Measurements from ENCODE around the gene KIRREL3.

The KIRREL3 gene

DNA sequence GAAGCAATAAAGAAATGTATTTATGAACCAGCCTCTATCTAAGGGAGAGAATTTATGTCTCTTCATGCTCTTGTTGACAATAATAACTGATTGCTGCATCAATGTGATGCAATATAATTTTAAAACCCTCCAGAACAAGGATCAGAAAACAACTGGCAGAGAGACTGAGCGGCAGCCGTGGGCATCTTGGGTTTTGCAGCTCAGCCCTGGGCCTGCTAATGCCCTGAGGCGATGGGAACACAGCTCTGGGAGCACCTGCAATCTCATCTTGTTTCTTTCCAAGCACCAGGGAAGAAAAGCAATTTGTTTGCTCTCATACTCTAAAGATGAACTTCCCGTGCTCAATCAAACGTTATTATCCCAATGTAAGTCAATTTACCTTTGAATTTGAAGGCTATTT is 399.4 kb downstream of the KIRREL3 start:
- Histone ChIP-seq H3K27me3 (ENCODE audit: insufficient read depth, low read depth) (no peaks in the 10 kb centered on the region), H4K20me1 (ENCODE audit: insufficient read depth) (no peaks in the 10 kb centered on the region), H3K27ac (no peak overlapping the region), H3K36me3 (ENCODE audit: insufficient read depth) (no peaks in the 10 kb centered on the region), H3K4me1 (ENCODE audit: low read depth, poor library complexity, severe bottlenecking) (no peaks in the 10 kb centered on the region), H3K79me2 (ENCODE audit: insufficient read depth, low read depth) (no peaks in the 10 kb centered on the region), H3K4me3 (IDR thresholded peaks at IDR 0.05; ENCODE audit: insufficient read depth, low read depth, low read length) (no peak overlapping the region), H2AFZ (ENCODE audit: low read depth) (no peak overlapping the region), H3K9ac (no peak overlapping the region), H3K4me2 (no peak overlapping the region)
- TF ChIP-seq, protein P1, sequence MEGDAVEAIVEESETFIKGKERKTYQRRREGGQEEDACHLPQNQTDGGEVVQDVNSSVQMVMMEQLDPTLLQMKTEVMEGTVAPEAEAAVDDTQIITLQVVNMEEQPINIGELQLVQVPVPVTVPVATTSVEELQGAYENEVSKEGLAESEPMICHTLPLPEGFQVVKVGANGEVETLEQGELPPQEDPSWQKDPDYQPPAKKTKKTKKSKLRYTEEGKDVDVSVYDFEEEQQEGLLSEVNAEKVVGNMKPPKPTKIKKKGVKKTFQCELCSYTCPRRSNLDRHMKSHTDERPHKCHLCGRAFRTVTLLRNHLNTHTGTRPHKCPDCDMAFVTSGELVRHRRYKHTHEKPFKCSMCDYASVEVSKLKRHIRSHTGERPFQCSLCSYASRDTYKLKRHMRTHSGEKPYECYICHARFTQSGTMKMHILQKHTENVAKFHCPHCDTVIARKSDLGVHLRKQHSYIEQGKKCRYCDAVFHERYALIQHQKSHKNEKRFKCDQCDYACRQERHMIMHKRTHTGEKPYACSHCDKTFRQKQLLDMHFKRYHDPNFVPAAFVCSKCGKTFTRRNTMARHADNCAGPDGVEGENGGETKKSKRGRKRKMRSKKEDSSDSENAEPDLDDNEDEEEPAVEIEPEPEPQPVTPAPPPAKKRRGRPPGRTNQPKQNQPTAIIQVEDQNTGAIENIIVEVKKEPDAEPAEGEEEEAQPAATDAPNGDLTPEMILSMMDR (conservative IDR thresholded peaks at IDR 0.05; ENCODE audit: low read depth, low read length), result no peak

DNA sequence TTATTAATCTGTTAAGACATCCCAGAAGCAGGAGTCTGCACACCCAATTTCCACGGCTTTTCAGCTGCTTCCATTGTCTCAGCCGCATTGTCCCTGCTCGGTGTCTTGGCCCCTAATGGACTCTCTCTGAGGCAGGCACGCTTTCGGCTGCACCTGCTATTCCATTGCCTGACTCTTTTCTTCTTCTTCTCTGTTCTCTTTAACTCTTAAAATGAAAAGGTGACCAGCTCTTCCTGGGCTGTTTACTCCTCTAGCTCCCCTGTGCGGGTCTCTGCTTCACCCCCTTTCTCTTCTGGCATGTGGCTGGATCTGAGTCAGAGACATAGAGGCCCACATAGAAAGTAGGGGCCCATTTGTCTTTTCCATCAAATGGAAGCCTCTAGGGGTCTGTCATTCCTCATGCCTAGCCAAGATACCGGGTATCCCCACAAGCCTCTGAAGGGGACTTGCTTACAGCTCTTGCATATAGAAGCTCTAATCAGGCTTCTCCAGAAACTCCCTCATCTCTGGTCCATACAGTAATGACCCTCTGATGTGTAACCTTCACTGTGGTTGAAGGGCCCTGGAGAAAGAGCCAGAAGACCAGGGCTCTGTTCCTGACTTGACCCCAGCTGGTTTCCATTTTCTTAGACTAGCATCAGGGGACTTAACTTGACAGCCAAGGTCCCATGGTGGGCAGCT is 401.2 kb downstream of the KIRREL3 start:
- H3K4me3 ChIP-seq (IDR thresholded peaks at IDR 0.05; ENCODE audit: insufficient read depth, low read depth, low read length), result no peak overlapping the region
- no peak overlapping the region for H3K4me2 ChIP-seq
- H3K27me3 ChIP-seq (ENCODE audit: insufficient read depth, low read depth), result no peaks in the 10 kb centered on the region
- no peak overlapping the region for H2AFZ ChIP-seq (ENCODE audit: low read depth)
- no peak overlapping the region for H3K27ac ChIP-seq
- no peak overlapping the region for H3K9ac ChIP-seq
- TF ChIP-seq, protein P1 (conservative IDR thresholded peaks at IDR 0.05; ENCODE audit: low read depth, low read length), result no peak
- H3K4me1 ChIP-seq (ENCODE audit: low read depth, poor library complexity, severe bottlenecking), result no peaks in the 10 kb centered on the region
- H3K36me3 ChIP-seq (ENCODE audit: insufficient read depth), result no peaks in the 10 kb centered on the region
- no peaks in the 10 kb centered on the region for H4K20me1 ChIP-seq (ENCODE audit: insufficient read depth)
- no peaks in the 10 kb centered on the region for H3K79me2 ChIP-seq (ENCODE audit: insufficient read depth, low read depth)

GRCh38 chr11:126598344-126599216 is 402.0 kb downstream of the KIRREL3 start:
- TF ChIP-seq, protein P1 (conservative IDR thresholded peaks at IDR 0.05; ENCODE audit: low read depth, low read length), result no peak
- Histone ChIP-seq H3K4me2 (no peak overlapping the region), H2AFZ (ENCODE audit: low read depth) (no peak overlapping the region), H3K9ac (no peak overlapping the region), H3K4me1 (ENCODE audit: low read depth, poor library complexity, severe bottlenecking) (no peaks in the 10 kb centered on the region), H3K79me2 (ENCODE audit: insufficient read depth, low read depth) (no peaks in the 10 kb centered on the region), H3K27ac (no peak overlapping the region), H3K36me3 (ENCODE audit: insufficient read depth) (no peaks in the 10 kb centered on the region), H4K20me1 (ENCODE audit: insufficient read depth) (no peaks in the 10 kb centered on the region), H3K27me3 (ENCODE audit: insufficient read depth, low read depth) (no peaks in the 10 kb centered on the region), H3K4me3 (IDR thresholded peaks at IDR 0.05; ENCODE audit: insufficient read depth, low read depth, low read length) (no peak overlapping the region)

DNA sequence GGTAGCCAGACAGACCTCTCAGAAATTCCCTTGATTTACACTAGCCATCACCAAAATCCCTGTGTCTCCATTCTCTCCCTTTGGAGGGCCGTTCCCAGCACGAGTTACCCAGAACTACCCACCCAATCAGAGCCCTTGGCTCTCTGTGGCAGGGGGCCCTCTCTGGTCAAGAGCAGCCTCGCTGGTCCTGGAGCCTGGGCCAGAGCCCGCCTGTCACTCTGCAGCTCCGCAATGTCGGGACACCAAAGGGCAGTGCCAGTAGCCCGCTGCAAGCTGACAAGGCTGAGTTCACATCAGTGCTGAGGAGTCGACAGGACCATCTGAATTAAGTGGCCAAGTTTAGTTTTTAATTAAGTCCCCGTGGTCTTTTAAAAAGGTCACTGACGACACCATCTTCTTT is 403.5 kb downstream of the KIRREL3 start:
- H4K20me1 ChIP-seq (ENCODE audit: insufficient read depth), result no peaks in the 10 kb centered on the region
- H2AFZ ChIP-seq (ENCODE audit: low read depth), result no peak overlapping the region
- no peak overlapping the region for H3K9ac ChIP-seq
- no peak overlapping the region for H3K4me2 ChIP-seq
- H3K4me1 ChIP-seq (ENCODE audit: low read depth, poor library complexity, severe bottlenecking), result no peaks in the 10 kb centered on the region
- no peaks in the 10 kb centered on the region for H3K79me2 ChIP-seq (ENCODE audit: insufficient read depth, low read depth)
- H3K36me3 ChIP-seq (ENCODE audit: insufficient read depth), result no peaks in the 10 kb centered on the region
- H3K4me3 ChIP-seq (IDR thresholded peaks at IDR 0.05; ENCODE audit: insufficient read depth, low read depth, low read length), result no peak overlapping the region
- no peak overlapping the region for H3K27ac ChIP-seq
- H3K27me3 ChIP-seq (ENCODE audit: insufficient read depth, low read depth), result no peaks in the 10 kb centered on the region
- TF ChIP-seq, protein P1 (conservative IDR thresholded peaks at IDR 0.05; ENCODE audit: low read depth, low read length), result no peak
